ENCODE results near the gene ENKD1. TPM values are rescaled to one million over a fixed set of nuclear protein-coding genes. Genes with fewer than 3 reads are reported as not detected.

Gene ENKD1
- total and polyA plus RNA-seq, 2 of the 13 experiments (the other 11 are each of a cell fraction or from before 2014, with no cell fraction given): 10.8 to 20.8 TPM

DNA sequence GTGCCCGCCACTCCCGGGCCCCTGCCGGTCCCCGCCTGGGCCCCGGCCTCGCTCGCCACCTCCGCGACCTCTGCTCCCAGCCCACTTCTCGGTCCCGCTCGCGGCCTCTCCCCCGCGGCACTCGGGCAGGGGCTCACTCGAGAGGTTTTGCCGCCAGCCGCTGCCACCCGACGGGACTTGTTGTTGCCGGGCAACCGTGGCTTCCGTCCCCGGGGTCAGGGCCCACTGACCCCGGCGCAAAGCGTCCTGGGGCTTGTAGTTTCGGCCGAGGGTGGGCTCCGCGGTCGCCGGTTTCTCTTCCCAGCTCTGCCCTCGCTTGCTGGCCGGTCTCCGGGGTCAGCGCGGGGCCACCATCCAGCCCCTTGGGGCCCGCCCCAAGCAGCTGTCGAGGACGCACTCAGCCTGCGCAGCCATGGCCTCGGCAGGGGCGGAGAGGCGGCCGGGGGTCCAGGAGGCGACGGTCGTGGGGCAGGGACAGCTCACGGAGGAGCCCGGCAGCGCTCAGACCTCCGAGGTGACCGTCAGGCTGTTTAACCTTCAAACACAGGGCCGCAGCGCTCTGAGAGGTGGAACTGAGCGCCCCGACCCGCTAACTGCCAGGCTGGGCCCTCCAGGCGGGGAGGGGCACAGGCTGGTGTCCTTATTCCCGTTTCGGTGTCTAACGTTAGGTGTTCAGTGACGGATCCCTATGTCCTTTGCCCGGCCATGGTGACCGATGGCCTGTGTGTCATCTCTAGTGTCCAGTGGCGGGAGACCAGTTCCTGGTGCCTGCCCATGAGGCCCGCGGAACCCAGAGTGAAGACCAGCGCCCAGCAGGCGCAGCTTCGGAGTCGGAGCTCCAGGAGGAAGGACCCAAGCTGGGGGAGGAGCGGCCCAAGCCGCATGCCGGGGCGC, at the start of gene ENKD1, which contains the start of gene C16orf86 (continued):
- TF ChIP-seq ZNF431 (CRISPR knock-in tag; IDR thresholded peaks at IDR 0.05; ENCODE audit: borderline replicate concordance, low read depth) (0 out of 2 replicates have a peak, but pooled peaks have one; percentile 30), SUZ12 (IDR thresholded peaks at IDR 0.05; ENCODE audit: low read depth, low read length) (peak; percentile 81; the same call in 1 of the 2 replicates), SETDB1 (CRISPR knock-in tag; IDR thresholded peaks at IDR 0.05; ENCODE audit: borderline replicate concordance) (no peak; the same call in 1 of the 2 replicates), ELF3 (CRISPR knock-in tag; IDR thresholded peaks at IDR 0.05) (peak; percentile 19; the same call in 1 of the 2 replicates), SKI (IDR thresholded peaks at IDR 0.05; ENCODE audit: partially characterized antibody) (peak; percentile 26), POLR2G (IDR thresholded peaks at IDR 0.05; ENCODE audit: low read depth, low read length) (peak; percentile 47), CBFB (CRISPR knock-in tag; IDR thresholded peaks at IDR 0.05) (peak; percentile 64; the same call in 1 of the 2 replicates), MATR3 (CRISPR knock-in tag; IDR thresholded peaks at IDR 0.05) (peak; percentile 12; the same call in 1 of the 2 replicates), KLF6 (CRISPR knock-in tag; IDR thresholded peaks at IDR 0.05) (peak; percentile 57), ZC3H4 (CRISPR knock-in tag; IDR thresholded peaks at IDR 0.05; ENCODE audit: borderline replicate concordance) (no peak), MXI1 (IDR thresholded peaks at IDR 0.05; ENCODE audit: borderline replicate concordance, low read depth, low read length) (peak; percentile 90), SNAI1 (CRISPR knock-in tag; IDR thresholded peaks at IDR 0.05; ENCODE audit: borderline replicate concordance) (peak; percentile 10; the same call in 1 of the 2 replicates), ZNF451 (CRISPR knock-in tag; IDR thresholded peaks at IDR 0.05) (peak; percentile 6; the same call in 1 of the 2 replicates)
- TF ChIP-seq, protein P1, sequence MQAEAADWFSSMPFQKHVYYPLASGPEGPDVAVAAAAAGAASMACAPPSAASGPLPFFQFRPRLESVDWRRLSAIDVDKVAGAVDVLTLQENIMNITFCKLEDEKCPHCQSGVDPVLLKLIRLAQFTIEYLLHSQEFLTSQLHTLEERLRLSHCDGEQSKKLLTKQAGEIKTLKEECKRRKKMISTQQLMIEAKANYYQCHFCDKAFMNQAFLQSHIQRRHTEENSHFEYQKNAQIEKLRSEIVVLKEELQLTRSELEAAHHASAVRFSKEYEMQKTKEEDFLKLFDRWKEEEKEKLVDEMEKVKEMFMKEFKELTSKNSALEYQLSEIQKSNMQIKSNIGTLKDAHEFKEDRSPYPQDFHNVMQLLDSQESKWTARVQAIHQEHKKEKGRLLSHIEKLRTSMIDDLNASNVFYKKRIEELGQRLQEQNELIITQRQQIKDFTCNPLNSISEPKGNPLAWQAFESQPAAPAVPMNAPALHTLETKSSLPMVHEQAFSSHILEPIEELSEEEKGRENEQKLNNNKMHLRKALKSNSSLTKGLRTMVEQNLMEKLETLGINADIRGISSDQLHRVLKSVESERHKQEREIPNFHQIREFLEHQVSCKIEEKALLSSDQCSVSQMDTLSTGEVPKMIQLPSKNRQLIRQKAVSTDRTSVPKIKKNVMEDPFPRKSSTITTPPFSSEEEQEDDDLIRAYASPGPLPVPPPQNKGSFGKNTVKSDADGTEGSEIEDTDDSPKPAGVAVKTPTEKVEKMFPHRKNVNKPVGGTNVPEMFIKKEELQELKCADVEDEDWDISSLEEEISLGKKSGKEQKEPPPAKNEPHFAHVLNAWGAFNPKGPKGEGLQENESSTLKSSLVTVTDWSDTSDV (CRISPR knock-in tag; IDR thresholded peaks at IDR 0.05): peak; percentile 74; the same call in 1 of the 2 replicates
- TF ChIP-seq, protein P2, sequence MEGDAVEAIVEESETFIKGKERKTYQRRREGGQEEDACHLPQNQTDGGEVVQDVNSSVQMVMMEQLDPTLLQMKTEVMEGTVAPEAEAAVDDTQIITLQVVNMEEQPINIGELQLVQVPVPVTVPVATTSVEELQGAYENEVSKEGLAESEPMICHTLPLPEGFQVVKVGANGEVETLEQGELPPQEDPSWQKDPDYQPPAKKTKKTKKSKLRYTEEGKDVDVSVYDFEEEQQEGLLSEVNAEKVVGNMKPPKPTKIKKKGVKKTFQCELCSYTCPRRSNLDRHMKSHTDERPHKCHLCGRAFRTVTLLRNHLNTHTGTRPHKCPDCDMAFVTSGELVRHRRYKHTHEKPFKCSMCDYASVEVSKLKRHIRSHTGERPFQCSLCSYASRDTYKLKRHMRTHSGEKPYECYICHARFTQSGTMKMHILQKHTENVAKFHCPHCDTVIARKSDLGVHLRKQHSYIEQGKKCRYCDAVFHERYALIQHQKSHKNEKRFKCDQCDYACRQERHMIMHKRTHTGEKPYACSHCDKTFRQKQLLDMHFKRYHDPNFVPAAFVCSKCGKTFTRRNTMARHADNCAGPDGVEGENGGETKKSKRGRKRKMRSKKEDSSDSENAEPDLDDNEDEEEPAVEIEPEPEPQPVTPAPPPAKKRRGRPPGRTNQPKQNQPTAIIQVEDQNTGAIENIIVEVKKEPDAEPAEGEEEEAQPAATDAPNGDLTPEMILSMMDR (CRISPR knock-in tag; IDR thresholded peaks at IDR 0.05): peak; percentile 13
- TF ChIP-seq, protein P3, sequence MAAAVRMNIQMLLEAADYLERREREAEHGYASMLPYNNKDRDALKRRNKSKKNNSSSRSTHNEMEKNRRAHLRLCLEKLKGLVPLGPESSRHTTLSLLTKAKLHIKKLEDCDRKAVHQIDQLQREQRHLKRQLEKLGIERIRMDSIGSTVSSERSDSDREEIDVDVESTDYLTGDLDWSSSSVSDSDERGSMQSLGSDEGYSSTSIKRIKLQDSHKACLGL (CRISPR knock-in tag; IDR thresholded peaks at IDR 0.05): peak; percentile 36
- TF ChIP-seq, protein P4, sequence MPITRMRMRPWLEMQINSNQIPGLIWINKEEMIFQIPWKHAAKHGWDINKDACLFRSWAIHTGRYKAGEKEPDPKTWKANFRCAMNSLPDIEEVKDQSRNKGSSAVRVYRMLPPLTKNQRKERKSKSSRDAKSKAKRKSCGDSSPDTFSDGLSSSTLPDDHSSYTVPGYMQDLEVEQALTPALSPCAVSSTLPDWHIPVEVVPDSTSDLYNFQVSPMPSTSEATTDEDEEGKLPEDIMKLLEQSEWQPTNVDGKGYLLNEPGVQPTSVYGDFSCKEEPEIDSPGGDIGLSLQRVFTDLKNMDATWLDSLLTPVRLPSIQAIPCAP (CRISPR knock-in tag; IDR thresholded peaks at IDR 0.05; ENCODE audit: low read depth): no peak
- TF ChIP-seq, protein P5, sequence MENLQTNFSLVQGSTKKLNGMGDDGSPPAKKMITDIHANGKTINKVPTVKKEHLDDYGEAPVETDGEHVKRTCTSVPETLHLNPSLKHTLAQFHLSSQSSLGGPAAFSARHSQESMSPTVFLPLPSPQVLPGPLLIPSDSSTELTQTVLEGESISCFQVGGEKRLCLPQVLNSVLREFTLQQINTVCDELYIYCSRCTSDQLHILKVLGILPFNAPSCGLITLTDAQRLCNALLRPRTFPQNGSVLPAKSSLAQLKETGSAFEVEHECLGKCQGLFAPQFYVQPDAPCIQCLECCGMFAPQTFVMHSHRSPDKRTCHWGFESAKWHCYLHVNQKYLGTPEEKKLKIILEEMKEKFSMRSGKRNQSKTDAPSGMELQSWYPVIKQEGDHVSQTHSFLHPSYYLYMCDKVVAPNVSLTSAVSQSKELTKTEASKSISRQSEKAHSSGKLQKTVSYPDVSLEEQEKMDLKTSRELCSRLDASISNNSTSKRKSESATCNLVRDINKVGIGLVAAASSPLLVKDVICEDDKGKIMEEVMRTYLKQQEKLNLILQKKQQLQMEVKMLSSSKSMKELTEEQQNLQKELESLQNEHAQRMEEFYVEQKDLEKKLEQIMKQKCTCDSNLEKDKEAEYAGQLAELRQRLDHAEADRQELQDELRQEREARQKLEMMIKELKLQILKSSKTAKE (CRISPR knock-in tag; IDR thresholded peaks at IDR 0.05; ENCODE audit: borderline replicate concordance): 0 out of 2 replicates have a peak, but pooled peaks have one; percentile 8

All from HepG2 (cell line).